Breast epithelium (tissue), 4 donors: Measurements from ENCODE around the gene CD44. TPM values are rescaled to one million over a fixed set of nuclear protein-coding genes. Genes with fewer than 3 reads are reported as not detected.

Experiments used
- DNase-seq, 2 donors: peaks; one replicate each; pipeline ENCODE4 v3.0.0-alpha.2; 2019; ENCODE audit warnings: low spot score in 2 of 2
- H3K27ac ChIP-seq, 2 donors: fragments of 200-600 bp; sonication (generic) in 1 of 2; one replicate each; pipeline ENCODE4 v1.5.1; 2016 to 2019; ENCODE audit warnings: mild to moderate bottlenecking in 1 of 2
- H3K27me3 ChIP-seq, 2 donors: fragments of 200-600 bp; sonication (generic) in 1 of 2; one replicate each; pipeline versions ENCODE4 v1.5.1 to v1.6.0; 2017 to 2019; ENCODE audit warnings: control low read depth in 1 of 2, mild to moderate bottlenecking in 1 of 2
- H3K36me3 ChIP-seq: fragments of 200-600 bp; one replicate; pipeline ENCODE4 v1.5.1; 2019
- H3K4me1 ChIP-seq, 2 donors: fragments of 200-600 bp; sonication (generic); one replicate each; pipeline ENCODE4 v1.5.1; 2016 to 2019; ENCODE audit warnings: control low read depth in 1 of 2
- H3K4me3 ChIP-seq, 3 donors: fragments of 200-600 bp; sonication (generic); 1 replicate in 2 of 3; 2 replicates in 1 of 3; pipeline ENCODE4 v1.5.1; 2016 to 2019; ENCODE audit warnings: mild to moderate bottlenecking in 3 of 3, moderate library complexity in 2 of 3
- H3K9me3 ChIP-seq, 2 donors: fragments of 200-600 bp; sonication (generic) in 1 of 2; one replicate each; pipeline ENCODE4 v1.5.1; 2016 to 2019; ENCODE audit warnings: control low read depth in 1 of 2
- CTCF ChIP-seq, 3 donors: fragments of 450-650 bp; IDR thresholded peaks; one replicate each; pipeline ENCODE4 v1.5.1; 2016 to 2017; ENCODE audit warnings: antibody characterized with exemption in 3 of 3, mild to moderate bottlenecking in 3 of 3, moderate library complexity in 3 of 3
- POLR2A ChIP-seq: fragments of 450-650 bp; IDR thresholded peaks from one replicate; pipeline ENCODE4 v1.6.1; 2016; ENCODE audit warnings: antibody characterized with exemption, mild to moderate bottlenecking, moderate library complexity
- POLR2AphosphoS5 ChIP-seq, 3 donors: sonication (generic); formaldehyde crosslinking; IDR thresholded peaks; one replicate each; pipeline ENCODE4 v1.6.1; 2017; ENCODE audit warnings: antibody characterized with exemption in 3 of 3
- intact Hi-C: fragments of 100-400 bp; cut with DNase I; formaldehyde crosslinking; loops from one replicate; pipeline ENCODE4 v1.15.1; 2023; ENCODE audit warnings: low total_unique reads
- total RNA-seq, 3 donors: library from RNA; depleted of rRNA; stranded (reverse); fragments of >200 nt; gene quantifications; one replicate each; pipeline ENCODE4 v1.1.0, GENCODE V29; 2016

Gene CD44
- total RNA-seq, 3 donors from 2014 or later: 255 to 348 (median 269) TPM

GRCh38 chr11:35143297-35144135 is 4.5 kb downstream of the CD44 start:
- H3K9me3 ChIP-seq: no peaks in the 10 kb centered on the region
- peak overlapping the region in 2 of 3 donors; percentile 17 to 92 for H3K4me3 ChIP-seq
- H3K27me3 ChIP-seq: no peaks in the 10 kb centered on the region
- intact Hi-C loops: no loop called here
- no peak for DNase-seq
- H3K4me1 ChIP-seq: peaks cover 0 to 25% of the 10 kb centered on the region in 2 donors
- TF ChIP-seq CTCF (IDR thresholded peaks at IDR 0.05) (no peak), POLR2A (no peak), POLR2AphosphoS5 (IDR thresholded peaks at IDR 0.05) (no peak)
- H3K36me3 ChIP-seq: no peaks in the 10 kb centered on the region
- peak overlapping the region; percentile 62 to 63 for H3K27ac ChIP-seq

GRCh38 chr11:35144136-35144741 is 5.3 kb downstream of the CD44 start:
- Histone ChIP-seq H3K27ac (peak overlapping the region; percentile 62 to 63), H3K27me3 (no peaks in the 10 kb centered on the region), H3K36me3 (no peaks in the 10 kb centered on the region), H3K4me1 (peaks cover 0 to 25% of the 10 kb centered on the region in 2 donors), H3K9me3 (no peaks in the 10 kb centered on the region), H3K4me3 (peak overlapping the region in 2 of 3 donors; percentile 17 to 92)
- no peak for DNase-seq
- TF ChIP-seq POLR2AphosphoS5 (IDR thresholded peaks at IDR 0.05) (no peak), CTCF (IDR thresholded peaks at IDR 0.05) (no peak), POLR2A (no peak)
- intact Hi-C loops: no loop called here

GRCh38 chr11:35144806-35145205 is 5.8 kb downstream of the CD44 start:
- intact Hi-C loops: no loop called here
- DNase-seq: no peak
- H3K27me3 ChIP-seq: no peaks in the 10 kb centered on the region
- no peak overlapping the region for H3K27ac ChIP-seq
- peaks cover 0 to 25% of the 10 kb centered on the region in 2 donors for H3K4me1 ChIP-seq
- TF ChIP-seq POLR2AphosphoS5 (IDR thresholded peaks at IDR 0.05): no peak
- no peak for TF ChIP-seq POLR2A
- TF ChIP-seq CTCF (IDR thresholded peaks at IDR 0.05): no peak
- H3K4me3 ChIP-seq: peak overlapping the region in 1 of 3 donors; percentile 21
- H3K36me3 ChIP-seq: no peaks in the 10 kb centered on the region
- H3K9me3 ChIP-seq: no peaks in the 10 kb centered on the region

- Histone ChIP-seq H3K27ac (peak overlapping the region; percentile 31 to 35), H3K27me3 (no peaks in the 10 kb centered on the region), H3K4me1 (peaks cover 0 to 25% of the 10 kb centered on the region in 2 donors), H3K36me3 (no peaks in the 10 kb centered on the region), H3K4me3 (peak overlapping the region in 1 of 3 donors; percentile 21), H3K9me3 (no peaks in the 10 kb centered on the region)
- intact Hi-C loops: no loop called here
- no peak for DNase-seq
- TF ChIP-seq POLR2AphosphoS5 (IDR thresholded peaks at IDR 0.05) (no peak), POLR2A (no peak), CTCF (IDR thresholded peaks at IDR 0.05) (no peak)
Observed at GRCh38 chr11:35145271-35145670, 6.3 kb downstream of the CD44 start.

GRCh38 chr11:35146074-35146521 is 7.1 kb downstream of the CD44 start:
- Histone ChIP-seq H3K27ac (peak overlapping the region; percentile 35), H3K27me3 (no peaks in the 10 kb centered on the region), H3K4me3 (peak overlapping the region in 1 of 3 donors; percentile 21), H3K36me3 (no peaks in the 10 kb centered on the region), H3K4me1 (peaks cover 0 to 17% of the 10 kb centered on the region in 2 donors), H3K9me3 (no peaks in the 10 kb centered on the region)
- no peak for DNase-seq
- intact Hi-C loops: no loop called here
- TF ChIP-seq POLR2AphosphoS5 (IDR thresholded peaks at IDR 0.05): no peak
- TF ChIP-seq CTCF (IDR thresholded peaks at IDR 0.05): no peak
- TF ChIP-seq POLR2A: no peak
